ENCODE measurements around the gene RBM15B. TPM values are rescaled to one million over a fixed set of nuclear protein-coding genes. Genes with fewer than 3 reads are reported as not detected.
A peak's percentile ranks its signal among the peaks of the same experiment; 100 is the strongest.

The RBM15B gene
- total and polyA plus RNA-seq, 9 of the 15 experiments (the other 6 are each of a cell fraction or from before 2014, with no cell fraction given), result 1.8 to 21.0 (median 10.5) TPM

- TF ChIP-seq EGR1 (conservative IDR thresholded peaks at IDR 0.05) (peak; percentile 93), SAP30 (IDR thresholded peaks at IDR 0.05; ENCODE audit: borderline replicate concordance, insufficient read depth, low read depth, low read length, poor library complexity, severe bottlenecking) (no peak)
Measured at GRCh38 chr3:51389423-51390183, 1.5 kb upstream of the RBM15B start (continued).

GRCh38 chr3:51390246-51391074 lies 625 bp upstream of the RBM15B start:
- ATAC-seq (peak; percentile 6), FAIRE-seq (peak; percentile 82), DNase-seq (ENCODE audit: extremely low read depth in 1 of 4, low spot score in 3 of 4) (no peak)
- no TSS peak for BruUV-seq (replicated peaks)
- Histone ChIP-seq H4K20me1 (replicated peaks; ENCODE audit: control insufficient read depth, insufficient read depth, low read length) (peaks cover 25% of the 10 kb centered on the region; the same call in 1 of the 2 replicates), H3K27me3 (ENCODE audit: control insufficient read depth in 2 of 2, insufficient read depth in 2 of 2, low read length in 2 of 2) (no peaks in the 10 kb centered on the region), H3K9me3 (replicated peaks; ENCODE audit: control insufficient read depth, insufficient read depth, low read depth, low read length) (no peaks in the 10 kb centered on the region), H3K27ac (ENCODE audit: extremely low read depth, low read depth, low read length) (peak overlapping the region; percentile 66; the same call in 2 of the 3 replicates), H3K4me2 (ENCODE audit: insufficient read depth, low read length) (peak overlapping the region; percentile 78), H3K9me1 (ENCODE audit: control insufficient read depth, insufficient read depth, low read length) (peaks cover 23% of the 10 kb centered on the region), H3K79me2 (ENCODE audit: control insufficient read depth, insufficient read depth, low read length) (peaks cover 65% of the 10 kb centered on the region), H3K4me1 (replicated peaks in 1 of 2; ENCODE audit: control insufficient read depth in 2 of 2, insufficient read depth in 2 of 2, low read length in 2 of 2) (peaks cover 32 to 38% of the 10 kb centered on the region in 2 experiments), H3K9ac (ENCODE audit: insufficient read depth in 1 of 2, low read depth in 2 of 2, low read length in 2 of 2) (peak overlapping the region; percentile 70 to 90), H3K4me3 (peak overlapping the region; percentile 24), H2AFZ (ENCODE audit: low read depth, low read length) (peak overlapping the region; percentile 84), H3K36me3 (ENCODE audit: control insufficient read depth, insufficient read depth, low read length) (peaks cover 71% of the 10 kb centered on the region)
- WGBS (ENCODE audit: insufficient coverage, low coverage, missing lambda C conversion rate), result 49% methylated on average over 20 of the region's 29 CpGs
- in situ Hi-C loops (cut with MboI) (no loop called here), intact Hi-C loops (cut with micrococcal nuclease) (loop anchor here (1.0 kb wide), 1 partner anchor 109 kb away; no protein-coding TSS in a partner anchor)
- ChIA-PET CTCF (ENCODE audit: low intra/inter-chr PET ratio) (no interaction called here), POLR2A (interaction anchor here (0.8 kb wide), 1 partner anchor 51 kb away, joined by 4 read pairs; no protein-coding TSS in a partner anchor)
- TF ChIP-seq CSDE1 (IDR thresholded peaks at IDR 0.05) (no peak), HDAC1 (IDR thresholded peaks at IDR 0.05) (peak in 1 of 2 experiments; percentile 19; a peak in 1 of 4 replicates), GTF2F1 (IDR thresholded peaks at IDR 0.05; ENCODE audit: low read depth, low read length) (0 out of 2 replicates have a peak, but pooled peaks have one; percentile 68), RBM22 (IDR thresholded peaks at IDR 0.05; ENCODE audit: low read depth, low read length, poor library complexity, severe bottlenecking) (peak; percentile 5), ETS2 (tag; IDR thresholded peaks at IDR 0.05; ENCODE audit: borderline replicate concordance, poor library complexity, severe bottlenecking) (no peak), CTCF (IDR thresholded peaks at IDR 0.05 in 2 of 3, conservative IDR thresholded peaks at IDR 0.05 in 1 of 3; ENCODE audit: insufficient read depth in 2 of 3, low read depth in 1 of 3, low read length in 3 of 3) (peak in 1 of 3 experiments; percentile 71; a peak in 1 of 6 replicates), SMAD1 (IDR thresholded peaks at IDR 0.05; ENCODE audit: low read depth, low read length, partially characterized antibody) (no peak), ATF1 (CRISPR knock-in tag; IDR thresholded peaks at IDR 0.05) (no peak), ATF1 (tag; IDR thresholded peaks at IDR 0.05) (peak; percentile 85)
- TF ChIP-seq, protein P1, sequence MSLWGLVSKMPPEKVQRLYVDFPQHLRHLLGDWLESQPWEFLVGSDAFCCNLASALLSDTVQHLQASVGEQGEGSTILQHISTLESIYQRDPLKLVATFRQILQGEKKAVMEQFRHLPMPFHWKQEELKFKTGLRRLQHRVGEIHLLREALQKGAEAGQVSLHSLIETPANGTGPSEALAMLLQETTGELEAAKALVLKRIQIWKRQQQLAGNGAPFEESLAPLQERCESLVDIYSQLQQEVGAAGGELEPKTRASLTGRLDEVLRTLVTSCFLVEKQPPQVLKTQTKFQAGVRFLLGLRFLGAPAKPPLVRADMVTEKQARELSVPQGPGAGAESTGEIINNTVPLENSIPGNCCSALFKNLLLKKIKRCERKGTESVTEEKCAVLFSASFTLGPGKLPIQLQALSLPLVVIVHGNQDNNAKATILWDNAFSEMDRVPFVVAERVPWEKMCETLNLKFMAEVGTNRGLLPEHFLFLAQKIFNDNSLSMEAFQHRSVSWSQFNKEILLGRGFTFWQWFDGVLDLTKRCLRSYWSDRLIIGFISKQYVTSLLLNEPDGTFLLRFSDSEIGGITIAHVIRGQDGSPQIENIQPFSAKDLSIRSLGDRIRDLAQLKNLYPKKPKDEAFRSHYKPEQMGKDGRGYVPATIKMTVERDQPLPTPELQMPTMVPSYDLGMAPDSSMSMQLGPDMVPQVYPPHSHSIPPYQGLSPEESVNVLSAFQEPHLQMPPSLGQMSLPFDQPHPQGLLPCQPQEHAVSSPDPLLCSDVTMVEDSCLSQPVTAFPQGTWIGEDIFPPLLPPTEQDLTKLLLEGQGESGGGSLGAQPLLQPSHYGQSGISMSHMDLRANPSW (CRISPR knock-in tag; IDR thresholded peaks at IDR 0.05), result 0 out of 2 replicates have a peak, but pooled peaks have one; percentile 63

All from K562 (cell line).